ENCODE measurements around the gene ARRB1.
"Not testable (repeated sequence)": the region's sequence is repeated elsewhere in the genome, so short reads cannot be mapped to it uniquely, and the experiment has no call there.

ARRB1 gene

DNA sequence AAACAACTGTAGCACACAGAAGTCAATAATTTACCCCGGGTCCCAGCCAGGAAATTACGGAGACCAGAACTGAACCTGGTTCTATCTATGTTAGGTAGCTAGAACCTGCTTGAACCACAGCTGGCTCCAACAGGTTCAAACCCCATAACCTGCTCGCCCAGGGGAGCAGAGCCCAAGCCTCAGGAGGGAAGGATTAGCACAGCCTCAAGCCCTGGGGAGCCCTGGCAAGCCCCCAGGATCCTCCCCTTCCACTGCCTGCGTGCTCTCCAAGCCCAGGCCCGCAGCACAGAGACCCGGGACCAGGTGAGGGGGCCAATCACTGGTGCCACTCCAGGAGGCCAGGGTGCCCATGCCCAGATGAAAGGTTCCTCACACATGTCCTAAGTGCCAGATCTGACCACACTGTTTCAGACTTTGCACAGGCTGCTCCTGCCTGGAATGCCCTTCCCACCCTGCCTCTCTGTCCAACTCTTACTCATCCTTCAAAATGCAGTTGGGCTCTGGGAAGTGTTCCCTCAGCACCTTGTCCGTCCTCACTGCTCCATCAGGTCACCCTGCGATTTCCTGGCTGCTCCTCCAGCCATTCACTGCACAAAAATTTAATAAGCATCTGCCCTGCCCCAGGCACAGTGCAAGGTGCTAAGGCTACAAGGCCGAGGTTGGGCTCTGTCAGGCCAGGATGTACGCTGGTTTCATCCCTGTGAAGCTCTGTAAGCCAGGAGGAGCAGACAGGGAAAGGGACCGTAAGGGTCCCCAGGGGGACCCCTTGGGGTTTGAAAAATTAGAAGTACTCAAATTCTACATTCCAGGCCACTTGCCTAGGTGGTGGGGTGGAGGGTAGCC is 32.2 kb downstream of the ARRB1 start:
- DNase-seq: no peak

DNA sequence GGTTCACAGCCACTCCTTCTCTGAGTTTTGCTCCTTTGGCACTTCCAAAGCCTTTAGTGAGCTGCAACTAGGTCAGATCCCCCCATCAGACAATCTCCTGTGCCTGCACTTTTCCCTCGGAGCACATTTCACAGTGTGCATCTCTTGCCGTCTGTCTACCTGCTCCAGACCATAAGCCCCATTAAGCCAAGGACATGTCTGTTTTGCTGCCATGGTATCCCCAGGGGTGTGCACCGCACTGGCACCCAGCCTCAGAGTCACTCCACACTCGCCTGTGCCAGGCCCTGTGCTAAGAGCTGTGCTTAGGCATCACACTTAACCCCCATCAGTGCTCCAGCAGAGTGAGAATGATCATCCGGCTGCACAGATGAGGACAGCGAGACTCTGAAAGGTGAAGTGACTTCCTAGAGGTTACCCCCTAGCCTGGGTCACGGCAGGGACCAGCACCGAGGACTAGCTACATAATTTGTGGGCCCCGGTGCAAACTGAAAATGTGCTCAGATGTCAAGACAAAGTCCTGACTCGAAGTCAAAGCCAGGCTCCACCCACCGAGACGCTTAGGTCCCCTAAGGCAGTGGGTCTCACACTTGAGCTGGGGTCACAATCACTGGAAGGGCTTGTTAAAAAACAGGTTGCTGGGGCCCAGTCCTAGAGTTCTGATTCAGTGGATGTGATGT is 33.9 kb downstream of the ARRB1 start:
- DNase-seq: no peak

DNA sequence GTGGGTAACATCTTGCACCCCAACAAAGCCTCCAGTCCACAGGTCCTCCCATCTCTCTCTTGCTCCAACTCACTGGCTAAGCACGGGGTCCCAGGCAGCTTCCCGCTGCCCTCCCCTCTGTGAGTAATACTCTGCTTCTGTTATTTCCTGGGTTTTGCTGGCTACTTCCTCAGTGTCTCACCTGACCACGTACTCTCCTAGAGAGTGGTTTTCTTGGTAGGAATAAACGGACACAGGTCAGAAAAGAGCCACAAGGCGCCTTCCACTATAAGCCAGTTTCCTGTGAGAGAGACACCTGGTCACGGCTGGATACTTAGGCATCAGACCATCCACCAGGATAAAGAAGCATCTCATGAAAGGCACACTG is 36.0 kb downstream of the ARRB1 start:
- DNase-seq: no peak

DNA sequence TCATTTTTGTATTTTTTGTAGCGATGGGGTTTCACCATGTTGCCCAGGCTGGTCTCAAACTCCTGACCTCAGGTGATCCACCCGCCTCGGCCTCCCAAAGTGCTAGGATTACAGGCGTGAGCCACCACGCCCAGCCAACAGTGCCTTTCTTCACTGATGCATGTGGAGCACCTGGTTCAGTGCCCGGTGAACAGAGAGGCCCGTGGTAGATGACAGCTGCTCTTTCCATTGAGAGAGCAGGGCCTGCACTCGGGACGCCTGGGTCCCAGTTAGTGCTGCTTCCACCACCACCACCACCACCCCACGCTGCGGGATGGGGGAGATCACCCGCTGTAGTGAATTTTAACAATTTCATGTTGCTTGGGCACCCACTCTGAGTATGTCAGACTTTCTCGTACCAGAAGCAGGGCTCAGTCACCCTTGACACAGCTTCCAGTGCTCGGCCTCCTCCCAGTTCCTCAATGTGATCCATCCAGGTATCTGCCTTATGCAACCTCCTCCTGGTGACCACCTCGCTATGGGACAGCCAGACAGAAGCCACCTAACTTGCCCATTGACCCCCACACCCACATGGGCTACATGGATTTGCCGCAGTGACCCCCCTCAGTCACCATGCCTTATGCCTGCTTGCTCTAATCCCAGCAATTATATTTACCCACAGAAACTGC is 36.6 kb downstream of the ARRB1 start:
- no peak for DNase-seq

DNA sequence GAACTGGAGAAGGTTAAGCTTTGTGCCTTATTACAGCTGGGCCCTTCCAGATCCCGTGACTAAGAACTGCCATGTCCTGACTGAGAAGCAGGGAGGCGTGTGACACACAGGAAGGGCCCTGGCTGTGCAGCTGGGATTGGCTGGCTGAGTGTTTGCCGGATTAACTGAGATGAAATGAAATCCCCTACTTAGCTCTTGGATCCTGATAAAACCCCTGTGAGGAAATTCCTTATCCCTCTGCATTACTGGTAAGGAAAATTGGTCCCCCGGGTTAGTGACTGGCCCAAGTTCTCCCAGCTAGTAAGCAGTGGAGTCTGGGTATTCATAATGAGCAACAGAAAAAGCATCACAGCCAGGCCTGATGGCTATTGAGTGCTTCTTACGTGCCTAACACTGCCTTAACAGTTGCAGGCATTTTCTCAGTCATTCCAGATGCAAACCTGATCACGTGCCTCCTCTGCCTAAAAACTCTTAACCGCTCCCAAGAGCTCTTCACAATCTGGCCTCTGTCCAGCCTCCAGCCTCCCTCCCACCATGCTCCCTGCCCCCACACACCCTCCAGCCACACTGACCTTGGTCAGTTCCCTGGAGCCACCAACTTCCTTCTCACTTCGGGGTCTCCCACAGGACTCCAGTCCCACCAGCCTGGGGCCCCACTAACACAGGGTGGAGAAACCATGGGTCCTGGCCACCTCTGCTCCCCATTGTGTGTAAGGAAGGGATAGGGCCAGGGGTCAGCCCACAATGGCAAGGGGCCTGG is 37.8 kb downstream of the ARRB1 start:
- peak; percentile 49 for DNase-seq

DNA sequence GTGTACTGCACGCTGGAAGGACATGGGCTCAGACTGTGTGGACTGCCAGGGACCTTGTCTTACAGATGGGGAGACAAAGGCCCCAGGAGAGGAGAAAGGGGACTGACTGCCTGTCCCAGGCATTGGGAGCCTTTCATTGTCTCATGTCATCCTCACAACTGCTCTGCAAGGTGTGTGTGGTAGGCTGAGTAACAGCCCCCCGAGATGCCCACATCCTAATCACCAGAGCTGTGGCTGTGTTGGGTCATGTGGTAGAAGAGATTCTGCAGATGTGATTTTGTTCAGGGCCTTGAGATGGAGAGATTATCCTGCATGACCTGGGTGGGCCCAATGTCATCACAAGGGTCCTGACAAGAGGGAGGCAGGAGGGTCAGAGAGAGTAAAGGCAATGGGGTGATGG is 39.1 kb downstream of the ARRB1 start:
- no peak for DNase-seq

DNA sequence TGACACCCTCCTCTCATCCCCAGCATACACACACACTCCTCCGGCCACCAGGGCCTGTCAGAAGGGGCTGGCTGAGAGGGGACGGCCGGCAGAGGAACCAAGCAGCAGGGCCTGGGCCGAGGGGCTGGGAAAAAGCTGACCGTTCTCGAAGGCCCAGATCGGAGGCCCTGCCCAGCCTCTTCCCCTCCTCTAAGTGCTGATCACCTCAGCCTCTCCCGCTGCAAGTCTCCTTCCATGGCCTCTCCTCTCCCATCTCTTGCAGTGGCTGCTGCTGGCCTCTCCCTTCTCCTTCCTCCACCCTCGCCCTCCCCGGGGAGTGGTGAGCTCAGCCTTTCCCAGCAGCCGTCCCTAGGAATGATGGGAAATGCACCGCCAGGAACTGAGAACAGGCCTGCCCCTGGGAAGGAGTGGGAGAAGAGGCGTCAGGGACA is 39.6 kb downstream of the ARRB1 start:
- DNase-seq: peak; percentile 82

DNA sequence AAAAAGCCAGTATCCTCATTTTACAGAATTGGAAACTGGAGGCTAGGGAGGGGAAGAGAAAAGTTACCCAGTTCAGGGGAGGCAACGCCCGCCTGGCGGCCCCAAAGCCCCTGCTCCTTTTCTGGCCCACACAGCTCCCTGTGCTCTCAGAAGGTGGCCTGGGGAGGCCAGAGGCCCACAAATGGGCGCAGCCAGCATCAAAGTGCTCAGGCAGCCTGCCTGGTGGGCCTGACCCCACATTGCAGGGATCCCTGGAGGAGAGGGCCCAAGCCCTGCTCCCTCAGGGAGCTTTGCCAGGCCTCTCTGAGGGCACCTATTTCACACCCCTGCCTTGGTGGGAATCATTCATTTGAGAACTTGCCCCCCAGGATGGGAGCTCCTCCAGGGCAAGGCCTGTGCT is 42.5 kb downstream of the ARRB1 start:
- DNase-seq: no peak

DNA sequence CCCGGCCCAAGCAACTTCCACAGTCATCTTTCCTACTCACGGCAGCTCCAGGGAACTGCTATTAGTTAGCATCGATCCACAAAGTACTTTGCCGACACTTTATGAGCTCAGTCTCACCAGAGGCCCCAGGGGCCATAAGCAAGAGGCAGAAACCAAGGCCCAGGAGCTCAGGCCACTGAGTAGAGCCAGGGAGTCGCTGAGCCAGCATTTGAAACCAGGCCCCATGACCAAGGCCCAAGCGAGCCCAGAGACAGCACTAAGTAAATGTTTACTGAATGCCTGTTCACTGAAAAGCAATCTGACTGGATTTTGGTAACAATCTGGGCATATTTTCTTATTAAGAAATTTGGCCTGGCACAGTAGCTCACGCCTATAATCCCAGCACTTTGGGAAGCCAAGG is 43.3 kb downstream of the ARRB1 start:
- no peak for DNase-seq

DNA sequence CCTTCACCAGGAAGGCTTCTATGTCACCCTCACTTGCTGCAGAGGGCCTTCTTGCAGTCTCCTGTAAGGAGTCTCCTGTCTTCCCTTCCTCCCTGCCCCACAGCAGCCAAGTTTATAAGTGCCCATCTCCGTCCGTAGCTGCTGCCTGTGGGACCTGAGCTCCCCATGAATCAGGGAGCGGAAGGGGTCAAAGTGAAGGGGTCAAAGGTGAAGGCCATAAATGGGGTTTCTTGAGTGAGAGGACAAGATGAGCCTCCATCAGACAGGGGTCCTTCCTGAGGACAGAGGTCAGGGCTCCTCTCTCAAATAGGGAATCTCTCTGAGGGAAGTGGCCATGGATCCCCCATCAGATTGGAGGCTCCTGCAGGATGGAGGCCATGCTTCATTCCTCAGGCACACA is 44.4 kb downstream of the ARRB1 start:
- DNase-seq: no peak

DNA sequence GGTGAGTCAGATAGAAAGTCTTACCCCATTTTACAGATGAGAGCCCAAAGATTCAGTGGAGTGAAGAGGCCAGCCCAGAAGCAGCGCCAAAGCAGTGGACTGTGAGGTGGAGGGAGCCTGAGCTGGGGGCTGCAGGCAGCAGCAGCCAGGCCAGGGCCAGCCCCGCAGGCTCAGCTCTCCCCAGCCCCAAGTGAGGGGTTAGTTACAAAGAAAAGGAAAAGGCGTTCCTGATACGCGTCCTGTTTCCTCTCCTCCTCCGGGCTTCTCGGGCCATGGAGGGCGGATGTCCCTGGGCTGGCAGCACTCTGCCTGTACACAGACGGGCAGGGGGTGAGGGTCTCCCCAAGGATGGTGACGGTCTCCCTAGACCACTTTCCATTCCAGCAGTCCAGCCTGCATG is 44.9 kb downstream of the ARRB1 start:
- no peak for DNase-seq

DNA sequence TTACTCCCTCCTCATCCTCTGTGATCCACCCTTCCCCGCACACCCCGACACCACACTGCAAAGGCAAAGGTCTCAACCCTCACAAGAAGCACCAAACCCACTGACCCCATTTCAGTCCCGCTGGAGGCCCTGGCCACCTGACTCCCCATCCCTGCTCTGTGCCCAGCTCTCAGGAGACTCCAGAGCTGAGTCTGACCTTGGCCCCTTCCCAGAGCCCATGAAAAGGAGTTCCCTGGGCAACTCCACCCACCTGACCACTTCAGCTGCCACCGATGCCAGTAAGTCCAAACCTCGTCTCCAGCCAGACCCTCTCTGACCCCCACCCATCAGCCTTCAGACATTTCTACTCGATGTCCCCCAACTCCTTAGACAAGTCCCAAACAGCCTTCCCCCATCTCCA is 45.5 kb downstream of the ARRB1 start:
- DNase-seq: no peak

DNA sequence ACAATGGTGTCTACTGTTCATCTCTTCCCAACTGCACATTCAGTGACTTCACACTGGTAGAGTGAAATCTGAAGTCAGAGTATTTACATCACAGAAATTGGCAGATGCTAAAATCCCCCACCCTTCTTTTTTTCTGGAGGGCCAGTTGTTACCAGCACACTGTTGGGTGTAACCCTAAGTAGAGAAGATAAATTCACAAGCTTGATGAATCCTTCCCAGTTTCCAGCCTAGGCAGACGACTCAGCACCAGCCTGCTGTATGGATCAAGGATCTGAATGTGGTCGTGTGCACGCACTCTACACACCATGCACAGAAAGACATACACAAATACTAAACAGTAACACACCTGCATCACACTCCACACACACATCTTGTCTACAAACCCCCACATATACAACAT is 46.0 kb downstream of the ARRB1 start:
- no peak for DNase-seq

DNA sequence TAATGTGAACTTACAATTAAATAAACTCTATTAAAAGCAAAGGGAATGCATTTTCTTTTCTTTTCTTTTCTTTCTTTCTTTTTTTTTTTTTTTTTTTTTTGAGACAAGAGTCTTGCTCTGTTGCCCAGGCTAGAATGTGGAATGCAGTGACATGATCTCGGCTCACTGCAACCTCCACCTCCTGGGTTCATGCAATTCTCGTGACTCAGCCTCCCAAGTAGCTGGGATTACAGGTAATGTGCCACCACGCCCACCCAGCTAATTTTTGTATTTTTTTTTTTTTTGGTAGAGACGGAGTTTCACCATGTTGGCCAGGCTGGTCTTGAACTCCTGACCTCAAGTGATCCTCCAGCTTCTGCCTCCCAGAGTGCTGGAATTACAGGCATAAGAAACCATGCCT is 46.5 kb downstream of the ARRB1 start:
- DNase-seq: not testable (repeated sequence)

DNA sequence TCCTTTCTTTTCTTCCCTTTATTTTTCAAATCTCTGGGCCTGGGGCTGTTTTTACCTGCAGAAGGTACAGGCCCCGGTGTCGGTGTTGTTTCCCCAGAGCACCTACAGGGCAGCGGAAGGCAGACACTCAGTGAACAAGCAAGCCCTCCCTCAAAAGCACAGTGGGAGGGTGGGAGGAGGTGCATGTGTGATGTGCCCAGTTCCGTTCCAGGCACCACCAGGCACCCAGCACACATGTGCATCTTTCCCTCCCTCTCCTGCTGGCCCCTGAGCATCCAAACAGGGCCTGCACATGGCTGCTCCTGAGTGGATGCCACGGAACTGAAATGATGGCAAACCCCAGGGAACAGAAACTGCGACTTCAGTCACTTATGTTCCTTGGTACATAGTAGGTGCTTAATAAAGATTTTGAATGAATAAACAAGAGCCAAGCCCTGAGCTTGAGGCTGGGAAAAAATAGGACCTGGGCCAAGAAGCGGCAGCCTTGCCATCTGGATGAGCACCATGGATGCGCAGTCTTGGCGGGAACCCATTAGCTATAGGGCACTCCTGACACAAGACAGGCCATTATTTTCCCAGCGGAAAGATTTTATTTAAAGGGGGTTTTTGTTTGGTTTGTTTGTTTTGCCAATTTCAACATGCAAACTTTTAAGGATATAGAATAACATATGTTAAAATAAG is 47.8 kb downstream of the ARRB1 start:
- DNase-seq: no peak

DNA sequence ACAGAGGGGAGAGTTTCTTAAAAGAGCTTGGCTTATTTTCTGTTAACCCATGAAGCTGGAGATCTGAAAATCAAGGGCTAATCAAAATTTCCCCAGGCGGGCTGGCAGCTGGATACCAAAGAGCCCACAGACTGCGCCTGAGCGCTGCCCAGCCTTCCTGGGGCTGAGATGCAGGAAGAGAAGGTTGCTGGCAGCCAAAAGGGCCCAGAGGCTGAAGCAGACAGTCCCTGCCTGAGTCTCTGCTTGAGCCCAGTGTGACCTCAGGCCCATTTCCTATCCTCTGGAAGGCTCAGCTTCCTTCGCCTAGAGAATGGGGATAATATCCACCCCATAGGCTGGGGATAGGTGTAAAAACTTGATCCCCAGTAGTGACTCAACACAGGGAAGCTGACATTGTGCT is 49.1 kb downstream of the ARRB1 start:
- DNase-seq: no peak

DNA sequence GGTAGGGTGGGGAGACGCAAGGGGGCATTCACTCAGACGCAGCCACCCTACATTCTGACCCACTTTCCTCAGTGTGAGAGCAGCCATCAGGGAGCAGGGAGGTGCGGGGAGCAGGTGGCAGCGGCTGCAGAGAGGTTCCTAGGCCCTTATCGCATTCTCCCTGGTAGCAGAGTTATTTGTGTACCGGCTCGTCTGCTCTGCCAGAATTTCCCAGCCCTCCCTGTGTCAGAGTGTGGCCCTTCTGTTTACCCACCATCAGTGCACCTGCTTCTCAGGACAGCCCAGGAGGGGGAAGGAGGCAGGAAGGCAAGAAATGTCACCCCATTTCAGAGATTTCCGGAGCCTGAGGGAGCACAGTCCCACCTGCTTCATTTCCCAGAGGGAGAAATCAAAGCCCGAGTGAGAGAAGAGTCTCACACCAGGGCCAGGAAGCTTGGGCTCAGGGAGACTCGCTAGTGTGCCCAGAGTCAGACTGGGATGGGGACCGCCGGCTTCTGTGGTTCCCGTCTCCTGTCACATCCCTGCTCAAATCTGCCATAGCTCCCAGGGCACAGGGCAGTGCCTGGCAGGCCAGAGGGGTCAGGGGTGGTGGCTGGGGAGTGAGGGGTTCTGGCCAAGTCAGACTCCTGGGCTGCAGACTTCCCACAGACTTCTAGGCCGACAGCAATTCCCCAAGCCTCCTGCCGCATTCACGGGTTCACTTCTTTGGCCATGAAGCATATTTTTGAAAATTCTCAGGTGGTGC is 49.7 kb downstream of the ARRB1 start:
- no peak for DNase-seq

DNA sequence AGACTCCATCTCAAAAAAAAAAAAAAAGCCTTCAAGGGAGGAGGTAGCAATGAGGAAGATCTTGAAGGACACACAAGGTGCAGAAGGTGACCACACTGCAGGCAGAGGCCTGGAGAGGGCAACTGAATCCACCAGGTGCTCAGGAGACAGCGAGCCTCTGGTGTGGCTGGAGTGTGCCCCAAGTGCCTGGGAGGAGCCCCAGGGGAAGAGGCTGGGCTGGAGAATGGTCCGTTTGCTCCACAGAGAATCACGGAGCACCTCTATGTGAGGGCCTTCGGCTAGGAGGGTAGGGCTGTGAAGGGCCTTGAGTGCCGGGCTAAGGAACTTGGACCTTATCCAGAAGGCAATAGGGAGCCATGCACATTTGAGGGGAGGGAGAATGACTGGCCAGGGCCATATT is 50.3 kb downstream of the ARRB1 start:
- no peak for DNase-seq

DNA sequence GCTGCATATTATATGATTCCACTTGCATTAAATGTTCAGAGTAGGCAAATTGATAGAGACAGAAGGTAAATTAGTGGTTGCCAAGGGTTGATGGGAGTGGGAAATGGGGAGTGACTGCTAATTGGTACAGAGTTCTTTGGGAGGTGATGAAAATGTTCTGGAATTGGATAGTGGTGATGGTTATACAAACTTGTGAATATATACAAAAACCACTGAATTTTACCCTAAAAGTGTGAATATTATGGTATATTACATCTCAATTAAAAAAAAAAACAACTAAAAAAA is 52.5 kb downstream of the ARRB1 start:
- no peak for DNase-seq

DNA sequence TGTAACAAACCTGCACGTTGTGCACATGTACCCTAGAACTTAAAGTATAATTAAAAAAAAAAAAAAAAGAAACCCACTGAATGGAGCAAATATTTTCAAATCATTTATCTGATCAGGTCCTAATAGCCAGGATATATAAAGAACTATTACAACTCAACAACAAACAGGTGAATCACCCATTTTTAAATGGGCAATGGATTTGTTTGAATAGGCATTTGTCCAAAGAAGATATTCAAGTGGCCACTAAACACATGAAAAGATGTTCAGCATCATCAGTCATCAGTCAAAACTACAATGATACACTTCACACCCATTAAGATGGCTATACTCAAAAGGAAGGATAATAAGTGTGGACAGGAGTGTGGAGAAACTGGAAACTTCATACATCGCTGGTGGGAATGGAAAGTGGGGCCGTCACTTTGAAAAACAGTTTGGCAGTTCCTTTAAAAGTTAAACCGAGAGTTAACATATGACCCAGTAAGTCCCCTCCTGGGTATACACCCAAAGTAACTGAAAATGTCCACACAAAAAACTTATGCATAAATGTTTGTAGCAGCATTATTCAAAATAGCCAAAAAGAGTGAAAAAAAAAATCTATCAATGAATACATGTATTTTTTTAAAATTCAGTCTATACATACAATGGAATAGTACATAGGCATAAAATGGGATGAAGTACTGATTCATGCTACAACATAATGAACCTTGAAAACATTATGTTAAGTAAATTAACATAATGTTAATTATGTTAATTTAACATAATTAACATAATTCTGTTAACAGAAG is 53.1 kb downstream of the ARRB1 start:
- DNase-seq: no peak

DNA sequence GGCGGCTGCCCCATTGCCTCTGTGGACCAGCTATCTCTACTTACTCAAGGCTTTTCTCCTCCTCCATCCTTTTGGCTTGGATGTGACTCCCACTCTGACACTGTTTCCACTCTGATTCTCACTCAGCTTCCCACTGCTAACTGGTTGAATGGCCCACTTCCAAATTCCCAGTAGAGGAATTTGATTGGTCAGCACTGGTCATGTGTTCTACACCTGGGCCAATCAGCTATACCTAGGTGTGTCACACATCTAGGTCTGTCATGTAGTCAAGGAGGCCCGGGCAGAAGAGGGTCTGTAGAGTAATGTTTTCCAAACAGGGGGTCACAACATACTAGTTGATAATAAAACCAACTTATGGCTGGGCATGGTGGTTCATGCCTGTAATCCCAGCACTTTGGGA is 57.6 kb downstream of the ARRB1 start:
- DNase-seq: no peak

Measured in left hindlimb (tissue), 1 donor.